GM18508 (cell line): ENCODE measurements around the gene FTO.
"Not testable (repeated sequence)": the region's sequence is repeated elsewhere in the genome, so short reads cannot be mapped to it uniquely, and the experiment has no call there.

Source experiments
- ATAC-seq: cut with Tn5 transposase; IDR thresholded peaks from one replicate; pipeline ENCODE4 v1.9.1; 2021; ENCODE audit warnings: moderate number of reproducible peaks; ENCODE audit not compliant: insufficient read depth, unreplicated experiment

Gene FTO

GRCh38 chr16:53890877-53891276 is 186.9 kb downstream of the FTO start:
- not testable (repeated sequence) for ATAC-seq

GRCh38 chr16:53891409-53892139 is 187.6 kb downstream of the FTO start:
- ATAC-seq, result no peak

GRCh38 chr16:53892155-53892554 is 188.2 kb downstream of the FTO start:
- ATAC-seq, result no peak

GRCh38 chr16:53893731-53894435 is 189.9 kb downstream of the FTO start:
- ATAC-seq, result no peak

GRCh38 chr16:53894686-53895085 is 190.7 kb downstream of the FTO start:
- no peak for ATAC-seq

GRCh38 chr16:53895433-53895832 is 191.5 kb downstream of the FTO start:
- ATAC-seq, result no peak

- no peak for ATAC-seq
Measured at GRCh38 chr16:53895851-53896250, 191.9 kb downstream of the FTO start.

- no peak for ATAC-seq
Measured at GRCh38 chr16:53896722-53897121, 192.8 kb downstream of the FTO start.

GRCh38 chr16:53898993-53899392 is 195.0 kb downstream of the FTO start:
- ATAC-seq, result no peak

- ATAC-seq, result no peak
Measured at GRCh38 chr16:53899431-53899830, 195.5 kb downstream of the FTO start.

GRCh38 chr16:53900667-53901066 is 196.7 kb downstream of the FTO start:
- no peak for ATAC-seq

- ATAC-seq, result no peak
Measured at GRCh38 chr16:53901408-53901807, 197.5 kb downstream of the FTO start.

- ATAC-seq, result no peak
Measured at GRCh38 chr16:53904533-53904932, 200.6 kb downstream of the FTO start.

- no peak for ATAC-seq
Measured at GRCh38 chr16:53905028-53905427, 201.1 kb downstream of the FTO start.

GRCh38 chr16:53908731-53909130 is 204.8 kb downstream of the FTO start:
- no peak for ATAC-seq

GRCh38 chr16:53910990-53911389 is 207.0 kb downstream of the FTO start:
- ATAC-seq, result no peak

- ATAC-seq, result no peak
Measured at GRCh38 chr16:53911513-53911912, 207.6 kb downstream of the FTO start.

GRCh38 chr16:53912155-53912554 is 208.2 kb downstream of the FTO start:
- no peak for ATAC-seq

GRCh38 chr16:53913099-53913870 is 209.3 kb downstream of the FTO start:
- no peak for ATAC-seq

GRCh38 chr16:53913920-53914319 is 210.0 kb downstream of the FTO start:
- no peak for ATAC-seq

GRCh38 chr16:53914736-53915135 is 210.8 kb downstream of the FTO start:
- ATAC-seq, result no peak
